HG03439 (cell line): ENCODE data around the gene PTPRN2.

Source experiments
- ATAC-seq: cut with Tn5 transposase; IDR thresholded peaks from one replicate; pipeline ENCODE4 v1.9.1; 2021; ENCODE audit warnings: mild to moderate bottlenecking, moderate library complexity; ENCODE audit not compliant: unreplicated experiment

PTPRN2 gene

DNA sequence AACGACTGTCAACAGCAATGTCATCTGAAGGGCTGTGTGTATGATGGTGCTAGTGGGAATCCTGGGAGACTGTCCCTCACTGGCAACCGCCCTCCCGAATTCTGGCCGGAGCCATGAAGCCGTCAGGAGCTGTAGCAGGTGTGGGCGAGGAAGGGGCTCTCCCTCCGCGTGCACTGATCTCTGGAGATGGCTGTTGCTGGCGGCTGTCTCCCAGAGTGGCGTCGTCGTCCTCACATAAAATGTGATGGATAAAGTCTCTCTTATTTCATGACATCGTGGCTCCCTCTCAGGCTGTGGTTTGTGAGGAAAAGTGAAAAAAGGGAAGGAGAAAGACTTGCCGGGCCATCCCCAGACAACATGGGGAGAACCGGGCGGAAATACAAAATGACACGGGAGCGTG is 1034.4 kb downstream of the PTPRN2 start:
- ATAC-seq = no peak

DNA sequence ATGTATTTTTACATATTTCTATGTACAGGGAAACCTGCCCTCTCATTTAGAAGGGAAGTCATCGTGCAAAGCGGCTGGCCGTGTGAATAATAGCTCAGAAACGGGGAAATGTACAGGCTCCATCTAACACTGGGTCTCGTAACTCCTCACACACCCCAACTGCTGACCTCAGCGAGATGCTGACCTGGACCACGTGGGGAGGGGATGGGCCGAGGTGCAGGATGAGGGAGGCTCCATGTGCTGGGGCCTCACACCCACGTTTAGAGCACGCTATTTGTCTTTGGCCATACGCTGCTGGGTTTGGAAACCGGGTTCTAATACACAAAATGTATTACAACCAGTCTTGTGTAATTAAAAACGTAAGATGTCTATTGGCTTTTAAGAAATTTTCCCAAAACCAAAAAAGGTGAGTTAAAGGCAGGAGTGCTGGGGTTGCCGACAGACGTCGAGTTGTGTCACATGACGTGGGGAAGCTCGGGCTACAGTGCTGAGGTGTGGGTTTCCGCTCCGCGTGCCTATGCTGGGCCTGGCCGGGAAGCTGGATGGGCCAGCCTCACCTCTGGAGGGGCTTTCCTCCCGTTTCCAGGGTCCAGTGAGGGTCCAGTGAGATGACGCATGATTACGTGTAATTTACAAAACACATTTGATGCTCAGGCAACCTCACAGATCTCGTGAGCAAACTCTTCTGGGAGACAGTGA is 1035.2 kb downstream of the PTPRN2 start:
- no peak for ATAC-seq

DNA sequence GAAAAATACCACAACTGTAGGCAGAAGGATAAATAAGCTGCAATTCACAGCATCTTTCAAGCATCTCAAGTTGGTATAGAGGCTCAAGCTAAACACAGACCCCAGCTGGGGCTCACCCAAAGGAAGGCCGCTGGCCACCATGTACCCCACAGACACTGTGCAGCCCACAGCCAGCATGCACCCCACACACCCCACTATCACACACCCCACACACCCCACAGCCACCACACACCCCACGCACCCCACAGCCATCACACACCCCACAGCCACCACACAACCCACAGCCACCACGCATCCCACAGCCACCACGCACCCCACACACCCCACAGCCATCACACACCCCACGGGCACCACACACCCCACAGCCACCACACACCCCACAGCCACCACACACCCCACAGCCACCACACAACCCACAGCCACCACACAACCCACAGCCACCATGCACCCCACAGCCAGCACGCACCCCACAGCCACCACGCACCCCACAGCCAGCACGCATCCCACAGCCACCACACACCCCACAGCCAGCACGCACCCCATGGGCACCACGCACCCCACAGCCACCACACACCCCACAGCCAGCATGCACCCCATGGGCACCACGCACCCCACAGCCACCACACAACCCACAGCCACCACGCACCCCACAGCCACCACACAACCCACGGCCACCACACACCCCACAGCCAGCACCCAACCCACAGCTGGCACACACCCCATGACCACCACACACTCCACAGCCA is 1036.1 kb downstream of the PTPRN2 start:
- no peak for ATAC-seq

DNA sequence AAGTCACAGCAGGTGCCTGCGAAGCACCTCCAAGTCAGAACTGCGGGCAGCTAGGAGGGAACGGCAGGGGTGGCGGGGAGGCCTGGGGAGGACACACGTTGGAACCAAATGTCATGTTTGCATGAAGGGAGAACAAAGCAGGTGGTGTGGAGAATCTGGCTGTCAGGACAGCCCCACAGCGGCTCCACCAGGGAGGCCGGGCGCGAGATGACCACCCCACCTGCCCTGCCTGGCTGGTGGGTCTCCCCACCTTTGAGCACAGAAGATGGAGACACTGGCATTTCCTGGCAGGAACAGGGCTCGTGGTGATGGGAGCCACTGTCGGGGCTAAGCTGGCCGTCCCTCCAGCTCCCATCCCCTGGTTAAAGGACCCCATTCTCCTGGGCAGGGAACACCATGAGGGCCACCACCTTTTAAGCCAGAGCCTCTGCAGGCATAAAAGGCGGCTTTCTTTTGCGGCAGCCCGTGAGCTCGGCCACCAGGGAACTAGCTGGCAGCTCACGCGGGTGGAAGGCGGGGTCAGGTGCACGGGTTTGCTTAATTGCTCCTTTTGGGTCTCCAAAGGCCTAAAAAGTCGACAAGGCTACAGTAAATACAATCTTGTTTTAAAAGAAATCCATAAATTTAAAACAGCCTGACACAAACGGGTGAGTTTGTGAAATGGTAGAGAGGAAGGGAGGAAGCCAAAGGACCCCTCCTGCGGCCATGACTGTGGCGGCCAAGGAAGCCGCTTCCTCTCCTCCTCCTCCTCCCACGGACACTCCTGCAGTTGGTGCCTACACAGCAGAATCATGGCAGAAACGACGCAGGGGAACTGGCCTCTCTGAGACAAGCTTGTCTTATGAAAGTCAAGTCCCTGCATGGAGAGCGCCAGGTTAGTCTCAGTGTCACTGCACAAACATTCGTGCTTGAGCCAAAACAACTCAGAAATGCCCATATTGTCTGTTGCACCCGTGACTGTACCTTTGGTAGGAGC is 1037.0 kb downstream of the PTPRN2 start:
- ATAC-seq = no peak

DNA sequence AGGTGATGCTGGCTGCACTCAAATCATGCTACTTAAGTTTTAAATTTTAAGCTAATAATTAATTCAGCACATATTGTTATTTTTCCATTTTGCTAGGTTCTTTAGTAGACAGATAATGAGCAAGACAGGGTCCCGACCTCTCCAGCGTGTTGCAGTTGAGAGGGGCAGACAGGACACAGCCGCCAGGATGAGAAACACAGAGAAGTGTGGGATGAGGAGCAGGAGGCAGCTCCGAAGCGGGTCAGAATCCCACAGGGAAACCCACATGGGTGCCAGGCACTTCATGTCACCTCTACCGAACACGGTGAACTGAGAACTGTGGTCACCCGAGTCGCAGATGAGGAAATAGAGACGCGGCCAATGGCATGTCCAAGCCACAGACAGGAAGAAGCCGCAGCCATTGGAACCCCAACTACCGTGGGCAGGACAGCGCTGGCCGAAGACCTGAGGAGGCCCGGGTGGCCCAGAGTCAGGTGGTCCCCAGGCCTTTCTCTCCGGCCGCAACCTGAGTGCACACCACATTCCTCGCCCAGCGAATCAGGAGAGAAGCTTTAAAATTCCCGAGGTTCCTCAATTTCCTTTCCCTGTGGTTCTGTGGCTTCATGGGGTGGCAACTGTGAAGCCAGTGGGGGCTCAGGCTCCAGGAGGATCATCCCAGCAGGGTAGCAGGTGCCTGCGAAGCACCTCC is 1037.9 kb downstream of the PTPRN2 start:
- no peak for ATAC-seq

DNA sequence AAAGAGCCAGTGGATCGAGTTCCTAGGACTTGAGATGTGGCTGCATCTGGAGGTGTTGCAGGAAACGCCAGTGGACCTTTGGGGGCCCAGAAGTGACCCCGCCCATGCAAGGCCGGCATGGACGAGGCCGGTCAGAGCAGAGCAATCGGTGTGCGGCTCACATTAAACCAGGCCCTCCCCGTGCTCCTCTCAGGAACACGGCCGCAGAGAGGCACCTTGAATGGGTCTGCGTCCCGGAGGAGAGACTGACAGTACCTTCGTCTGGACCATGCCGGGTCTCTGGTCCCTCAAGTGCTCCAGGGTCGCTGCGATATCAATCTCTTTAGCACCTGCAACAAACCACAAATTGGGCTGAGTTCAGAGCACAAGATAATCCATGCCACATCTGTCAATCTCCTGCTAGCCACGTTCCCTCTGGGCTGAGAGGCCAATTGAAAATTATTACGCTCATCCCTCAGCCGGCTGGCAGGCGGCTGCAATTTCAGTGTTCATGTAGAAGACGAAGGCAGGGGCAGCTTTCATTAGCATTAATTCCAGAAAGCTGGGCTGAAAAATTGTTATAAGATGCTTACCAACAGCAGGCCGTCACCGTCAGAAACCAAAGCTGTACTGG is 1038.8 kb downstream of the PTPRN2 start:
- ATAC-seq = no peak

DNA sequence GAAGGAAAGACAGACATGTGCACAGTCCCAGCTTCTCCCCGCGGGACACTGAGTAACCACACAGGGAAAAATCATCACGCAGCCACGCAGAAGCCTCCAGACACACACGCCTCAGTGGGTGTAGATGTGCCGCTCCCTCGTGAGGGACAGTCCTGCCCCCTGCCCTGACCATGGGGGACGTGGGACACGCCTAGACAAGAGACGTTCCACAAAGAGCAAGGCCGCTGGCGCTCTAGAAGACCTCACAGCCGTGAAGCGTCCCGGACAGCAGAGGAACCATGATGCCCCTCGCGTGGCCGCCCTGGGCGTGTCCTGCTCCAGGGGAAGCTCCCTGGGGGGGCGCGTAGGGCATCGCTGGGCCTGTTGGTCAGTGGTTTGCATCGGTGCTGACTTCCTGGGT is 1040.0 kb downstream of the PTPRN2 start:
- ATAC-seq = no peak

DNA sequence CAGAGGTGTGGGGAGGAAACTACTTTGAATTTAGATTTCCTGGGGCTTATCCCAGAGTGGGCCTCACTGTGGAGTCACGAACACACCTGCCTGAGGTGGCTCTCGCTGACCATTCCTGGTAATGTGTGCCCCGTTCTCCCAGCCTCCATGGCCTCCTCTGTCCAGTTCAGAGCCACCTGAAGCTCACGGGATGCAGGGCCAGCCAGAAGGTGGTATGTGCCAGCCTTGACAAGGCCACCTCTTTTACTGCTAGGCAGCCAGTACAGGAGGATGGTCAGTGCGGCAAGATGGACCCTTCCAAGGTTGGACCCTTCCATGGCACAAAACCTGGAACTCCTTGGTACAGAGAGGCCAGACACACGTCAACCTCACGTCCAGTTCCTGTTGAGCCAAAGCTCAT is 1040.5 kb downstream of the PTPRN2 start:
- no peak for ATAC-seq

DNA sequence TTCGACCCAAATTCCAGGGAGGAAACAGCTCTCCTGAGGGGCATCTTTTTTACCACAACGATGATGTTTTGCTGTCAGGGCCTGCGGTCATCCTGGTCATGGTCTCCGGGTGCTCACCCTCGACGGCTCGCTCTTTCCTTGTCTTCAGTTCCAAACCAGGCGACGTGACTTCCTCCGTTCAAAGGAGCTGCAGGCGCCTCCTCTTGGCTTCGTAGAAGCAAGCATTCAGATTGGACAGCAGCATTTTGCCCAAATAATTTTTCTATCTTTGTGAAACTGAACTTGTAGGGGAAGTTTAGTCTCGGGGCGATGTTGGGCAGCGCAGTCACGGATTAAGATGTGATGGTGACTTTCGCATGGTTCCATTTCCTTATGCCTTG is 1042.0 kb downstream of the PTPRN2 start:
- ATAC-seq = no peak

DNA sequence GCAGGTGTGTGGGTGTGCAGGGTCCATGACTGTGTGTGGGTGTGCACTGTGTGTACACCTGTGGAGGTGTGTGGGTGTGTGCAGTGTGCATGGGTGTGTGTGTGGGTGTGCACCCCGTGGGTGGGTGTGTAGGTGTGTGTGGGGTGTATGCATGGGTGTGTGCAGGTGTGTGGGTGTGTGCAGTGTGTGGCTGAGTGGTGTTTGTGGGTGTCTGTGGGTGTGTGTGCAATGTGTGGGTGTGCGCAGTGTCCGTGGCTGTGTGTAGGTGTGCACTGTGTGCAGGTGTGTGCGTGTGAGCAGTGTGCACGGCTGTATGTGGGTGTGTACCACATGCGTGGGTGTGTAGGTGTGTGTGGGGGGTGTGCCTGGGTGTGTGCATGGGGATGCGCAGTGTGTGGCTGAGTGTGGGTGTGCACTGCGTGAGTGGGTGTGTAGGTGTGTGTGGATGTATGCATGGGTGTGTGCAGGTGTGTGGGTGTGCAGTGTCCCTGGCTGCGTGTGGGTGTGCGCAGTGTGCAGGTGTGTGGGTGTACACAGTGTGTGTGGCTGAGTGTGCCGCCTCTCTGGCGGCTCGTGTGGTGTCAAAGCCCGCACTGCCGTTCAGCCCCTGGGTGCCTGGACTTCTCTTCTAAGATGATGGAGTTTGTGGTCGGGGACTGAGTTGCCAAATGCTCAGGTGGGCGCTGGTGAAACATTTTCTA is 1042.5 kb downstream of the PTPRN2 start:
- ATAC-seq = no peak

DNA sequence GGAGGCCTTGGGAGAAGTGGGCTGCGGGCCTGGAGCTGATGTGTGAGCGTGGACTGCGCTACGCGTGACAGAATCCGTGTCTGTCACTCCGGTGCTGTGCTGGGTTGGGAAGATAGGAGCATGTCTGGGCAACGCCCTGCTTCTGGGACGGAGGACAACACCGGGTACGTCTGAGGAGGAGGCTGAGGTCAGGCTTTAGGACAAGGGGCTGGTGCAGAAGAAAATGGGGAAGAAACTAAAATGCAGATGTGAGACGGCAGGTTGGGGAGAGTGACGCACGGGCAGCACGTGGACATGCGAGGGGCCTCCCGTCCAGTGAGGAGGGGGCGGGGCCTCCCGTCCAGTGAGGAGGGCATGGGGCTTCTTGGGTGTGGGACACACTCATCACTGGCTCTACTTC is 1043.4 kb downstream of the PTPRN2 start:
- no peak for ATAC-seq

DNA sequence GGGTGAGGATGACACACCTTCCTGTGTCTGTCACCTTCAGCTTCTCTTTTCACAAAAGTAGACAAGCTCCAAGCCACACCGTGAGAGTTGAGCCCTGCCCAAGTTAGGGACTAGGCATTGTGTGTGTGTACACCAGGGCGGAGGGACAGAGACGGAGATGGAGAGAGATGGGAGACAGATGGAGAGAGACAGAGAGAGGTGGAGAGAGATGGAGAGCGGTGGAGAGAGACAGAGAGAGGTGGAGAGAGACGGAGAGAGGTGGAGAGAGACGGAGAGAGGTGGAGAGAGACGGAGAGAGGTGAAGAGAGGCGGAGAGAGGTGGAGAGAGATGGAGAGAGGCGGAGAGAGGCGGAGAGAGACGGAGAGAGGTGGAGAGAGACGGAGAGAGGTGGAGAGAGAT is 1043.8 kb downstream of the PTPRN2 start:
- no peak for ATAC-seq

DNA sequence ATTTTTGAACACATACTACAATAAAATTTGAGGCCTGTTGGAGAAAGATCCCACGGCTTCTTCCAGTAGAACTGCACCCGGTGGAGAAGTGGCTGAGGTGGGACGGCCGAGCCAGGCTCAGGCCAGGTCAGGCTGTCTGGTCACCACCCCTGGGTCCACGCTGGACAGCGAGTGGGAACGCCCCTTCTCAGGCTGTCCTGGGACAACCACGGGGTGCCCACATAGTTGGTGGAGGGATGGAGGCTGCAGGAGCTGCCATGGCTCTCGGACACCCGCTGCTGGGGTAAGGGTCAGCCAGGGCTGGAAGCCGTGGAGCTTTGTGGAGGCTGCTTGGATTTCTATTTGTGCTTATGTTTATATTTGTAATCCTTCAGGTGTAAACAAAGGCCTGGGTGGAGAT is 1044.3 kb downstream of the PTPRN2 start:
- ATAC-seq = no peak

DNA sequence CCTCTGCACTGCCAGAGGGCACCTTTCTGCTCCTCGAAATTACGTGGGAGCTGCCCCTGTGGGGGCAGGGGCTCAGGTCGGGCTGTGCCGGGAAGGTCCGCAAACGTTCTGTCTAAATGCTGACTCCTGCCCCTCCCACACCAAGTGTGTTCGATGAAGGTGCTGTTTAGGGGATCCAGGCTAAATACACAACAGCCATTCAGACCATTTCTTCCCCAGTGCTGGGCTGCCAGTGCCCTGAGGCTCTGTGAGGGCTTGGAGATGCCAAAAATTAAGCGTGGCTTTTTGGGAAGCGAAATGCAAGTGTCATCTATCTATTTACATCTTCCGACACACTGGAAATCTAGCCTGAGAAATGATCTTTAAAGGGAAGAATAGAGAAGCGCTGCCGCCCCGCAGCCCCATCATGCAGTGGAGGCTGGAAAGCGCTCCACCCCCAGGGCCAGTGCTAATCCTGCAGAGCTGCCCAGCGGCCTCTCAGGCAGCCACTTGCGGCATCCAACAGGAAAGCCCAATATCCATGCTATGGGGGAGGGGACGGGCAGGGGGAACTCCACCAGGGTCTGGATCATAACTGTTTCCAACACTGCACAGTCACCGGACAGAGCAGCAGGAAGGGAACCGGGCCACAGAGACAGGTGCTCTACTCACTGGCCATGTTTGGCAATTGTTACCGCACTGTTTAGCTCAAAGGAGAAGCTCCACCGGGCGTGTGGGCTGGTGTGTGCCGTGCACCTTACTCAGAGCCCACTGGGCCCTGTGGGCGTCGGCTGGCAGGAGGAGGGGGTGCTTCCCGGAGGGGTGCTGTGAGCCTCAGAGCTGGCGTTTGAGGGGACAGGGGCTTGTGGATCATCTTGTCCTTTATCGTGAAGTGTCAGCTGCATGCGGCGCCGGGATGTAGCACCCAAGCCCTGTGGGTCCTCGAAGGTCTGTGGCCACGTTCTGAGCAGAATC is 1045.3 kb downstream of the PTPRN2 start:
- ATAC-seq = no peak

DNA sequence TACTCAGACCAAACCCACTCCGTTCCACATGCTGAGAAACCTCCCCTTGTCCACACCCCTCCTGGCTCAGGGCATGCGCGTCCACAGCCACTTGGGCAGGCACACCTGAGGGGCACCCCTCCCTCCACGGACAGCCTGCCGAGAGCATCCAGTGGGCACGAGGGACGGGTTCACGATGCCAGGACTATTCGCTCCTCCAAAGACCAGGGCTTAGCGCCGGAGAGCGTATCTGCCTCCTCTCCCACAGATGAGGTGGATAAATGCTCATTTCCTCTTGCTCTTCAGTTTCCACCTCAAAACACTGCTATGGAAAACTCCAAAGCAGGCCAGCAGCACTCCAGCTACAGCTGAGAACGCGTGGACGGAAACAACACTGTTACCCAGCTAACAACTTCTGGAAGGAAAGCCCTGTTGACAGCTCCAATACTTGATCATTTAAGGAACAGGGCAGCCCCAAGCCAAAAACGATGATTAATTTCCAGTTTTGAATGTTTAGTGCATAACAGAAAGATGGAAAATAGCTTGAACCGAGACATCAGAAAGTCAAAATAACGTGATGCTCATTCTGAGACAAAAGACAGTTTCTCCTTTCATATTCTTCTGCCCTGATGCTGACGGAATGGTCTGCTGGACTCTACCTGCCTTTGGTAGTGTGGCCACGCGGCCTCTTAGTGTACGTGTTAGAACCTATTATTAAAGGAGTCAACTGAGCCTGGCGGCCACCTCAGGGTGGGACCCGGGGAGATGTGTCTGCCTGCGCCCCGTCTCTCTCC is 1046.1 kb downstream of the PTPRN2 start:
- ATAC-seq = no peak

DNA sequence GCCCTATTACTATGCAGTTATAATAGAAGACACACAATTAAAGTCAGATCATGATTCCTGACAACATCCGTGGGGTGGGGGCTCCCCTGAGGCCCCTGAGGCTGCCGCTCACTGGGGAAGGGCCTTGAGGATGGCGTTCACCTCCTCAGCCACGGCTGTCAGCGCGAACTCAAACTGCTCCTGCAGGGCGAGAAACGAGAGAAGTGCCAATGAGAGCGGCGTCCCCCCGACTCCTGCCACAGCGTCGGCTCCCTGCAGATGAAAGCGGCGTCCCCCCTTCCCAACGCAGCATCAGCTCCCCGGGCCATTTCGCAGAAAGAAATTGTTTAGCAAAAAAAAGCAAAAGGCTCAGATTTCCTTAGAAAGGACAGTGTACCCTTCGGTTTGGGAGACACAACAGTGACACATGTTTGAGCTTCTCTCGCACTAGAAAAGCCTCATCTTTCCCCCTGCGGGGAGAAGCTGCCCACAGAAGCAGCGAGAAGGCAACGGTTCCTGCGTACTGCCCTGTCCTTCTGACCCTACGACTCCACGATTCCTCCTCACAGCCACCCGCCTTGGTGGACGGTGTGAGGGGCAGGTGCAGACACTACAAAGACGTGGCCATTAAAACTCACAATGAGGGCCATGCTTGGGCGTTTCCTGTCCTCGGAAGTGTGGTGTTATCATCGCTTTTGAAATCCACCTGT is 1046.9 kb downstream of the PTPRN2 start:
- no peak for ATAC-seq

DNA sequence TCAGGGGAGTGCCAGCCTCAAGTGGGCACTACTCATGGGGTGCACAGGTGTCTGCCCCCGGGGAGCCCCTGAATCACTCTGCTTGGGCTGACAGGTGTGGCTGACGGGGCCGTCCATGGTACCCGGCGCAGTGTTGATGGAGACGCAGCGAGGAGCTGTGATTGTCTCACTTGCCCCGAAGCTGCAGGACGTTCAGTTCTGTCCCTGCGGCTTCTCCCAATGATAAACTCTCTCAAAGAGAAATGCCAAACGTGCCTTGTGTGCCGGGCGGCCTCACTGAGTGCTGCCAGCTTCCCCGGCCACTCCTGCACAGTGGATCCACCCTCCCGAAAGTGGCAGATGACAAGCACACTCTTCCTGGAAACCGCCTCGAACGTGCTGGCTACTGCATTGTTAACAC is 1047.6 kb downstream of the PTPRN2 start:
- no peak for ATAC-seq
